Transverse colon (tissue), 3 donors: Measurements from ENCODE around the gene ZMIZ1.

ENCODE experiments used
- CTCF ChIP-seq, 5 experiments: fragments of 200-600 bp in 3 of 5; fragments of 450-650 bp in 2 of 5; sonication (generic) in 3 of 5; IDR thresholded peaks; 1 replicate in 2 of 5; 2 replicates in 3 of 5; pipeline ENCODE4 v1.5.1; 2016 to 2017; ENCODE audit warnings: antibody characterized with exemption in 5 of 5, inconsistent platforms in 3 of 5, mild to moderate bottlenecking in 2 of 5, moderate library complexity in 1 of 5
- POLR2A ChIP-seq: fragments of 450-650 bp; IDR thresholded peaks from one replicate; pipeline ENCODE4 v1.6.1; 2016; ENCODE audit warnings: antibody characterized with exemption, mild to moderate bottlenecking, moderate library complexity

DNA sequence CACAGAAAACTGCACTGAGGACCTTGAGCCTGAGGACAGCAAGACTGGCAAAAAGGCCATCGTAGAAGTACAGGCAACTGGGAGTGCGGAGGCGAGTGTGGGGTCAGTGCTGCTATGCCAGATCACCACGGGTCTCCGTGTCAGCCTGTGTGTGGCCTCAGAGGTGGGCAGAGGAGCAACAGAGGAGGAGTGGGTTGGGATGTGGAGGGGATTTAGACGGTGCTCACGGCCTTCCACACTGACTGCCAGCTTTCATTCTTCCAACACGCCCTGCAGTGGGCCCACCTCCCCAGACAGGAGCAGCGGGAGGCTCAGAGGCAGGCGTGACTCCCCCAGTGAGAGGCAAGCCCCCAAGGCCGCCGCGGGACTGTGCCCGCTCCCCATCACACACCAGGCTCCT is 17.0 kb upstream of the ZMIZ1 start:
- TF ChIP-seq POLR2A (no peak), CTCF (IDR thresholded peaks at IDR 0.05) (no peak)
